Measurements from ENCODE around the gene KRT1.

Gene KRT1

DNA sequence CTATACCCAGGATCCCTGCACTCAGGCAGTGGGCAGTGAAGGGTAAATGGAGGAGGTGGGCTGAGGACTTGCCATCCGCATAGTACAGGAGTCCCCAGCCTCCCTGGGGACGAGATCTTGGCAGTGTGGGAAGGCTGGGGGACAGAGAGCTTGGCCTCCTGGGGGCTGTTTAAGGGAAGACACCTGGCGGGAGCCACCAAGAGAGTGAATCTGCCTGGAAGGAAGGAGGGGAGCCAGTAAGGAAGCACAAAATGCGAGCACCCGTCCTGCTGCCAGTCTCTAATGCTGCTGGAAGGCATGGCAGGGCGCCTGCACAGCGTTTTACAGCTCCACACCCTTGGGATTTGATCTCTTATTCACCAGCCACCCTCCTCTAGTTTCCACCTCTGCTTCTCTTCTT is 20.8 kb downstream of the KRT1 start:
- DNase-seq: no peak

DNA sequence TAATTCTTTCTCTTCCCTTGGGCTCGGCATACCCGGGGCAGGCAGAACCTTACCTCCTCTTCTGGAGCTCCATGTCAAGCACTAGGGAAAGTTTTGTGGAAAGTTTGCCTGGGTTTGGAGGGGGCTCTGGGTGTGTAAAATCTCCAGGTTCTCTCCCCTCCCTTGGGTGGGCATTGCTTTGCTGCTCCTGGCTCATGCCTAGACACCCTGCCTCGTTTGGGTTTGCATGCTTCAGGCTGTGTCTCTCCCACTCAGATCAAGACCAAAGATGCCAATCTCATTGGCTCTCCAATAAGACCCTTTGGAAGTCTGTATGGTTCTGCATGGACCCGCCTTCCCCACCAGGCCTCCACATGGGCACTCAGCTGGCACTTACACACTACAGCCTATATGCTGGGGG is 22.0 kb downstream of the KRT1 start:
- DNase-seq: no peak

- no peak for DNase-seq
Measured at GRCh38 chr12:52657250-52657902, 22.8 kb downstream of the KRT1 start.

- DNase-seq: no peak
Measured at GRCh38 chr12:52656616-52657015, 23.6 kb downstream of the KRT1 start.

DNA sequence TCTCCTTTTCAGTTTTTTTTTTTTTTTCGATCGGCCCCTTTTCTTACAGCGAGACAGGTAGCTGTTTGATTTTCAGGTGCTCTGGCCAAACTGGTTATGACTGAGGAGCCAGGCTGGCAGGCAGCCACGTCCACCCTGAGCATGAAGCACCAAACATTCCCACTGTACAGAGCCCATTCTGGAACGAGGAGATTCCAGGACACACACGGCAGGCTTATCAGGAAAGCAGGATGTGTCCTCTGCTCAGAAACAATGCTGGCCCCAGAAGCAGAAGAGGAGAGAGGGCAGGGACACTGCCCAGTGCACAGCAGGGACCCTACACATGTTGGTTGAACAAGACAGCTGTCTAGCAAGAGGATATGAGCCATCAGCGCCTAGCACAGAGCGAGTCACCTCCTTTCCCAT is 24.5 kb downstream of the KRT1 start:
- peak; percentile 76 for DNase-seq

- DNase-seq: no peak
Measured at GRCh38 chr12:52655251-52655650, 25.0 kb downstream of the KRT1 start.

DNA sequence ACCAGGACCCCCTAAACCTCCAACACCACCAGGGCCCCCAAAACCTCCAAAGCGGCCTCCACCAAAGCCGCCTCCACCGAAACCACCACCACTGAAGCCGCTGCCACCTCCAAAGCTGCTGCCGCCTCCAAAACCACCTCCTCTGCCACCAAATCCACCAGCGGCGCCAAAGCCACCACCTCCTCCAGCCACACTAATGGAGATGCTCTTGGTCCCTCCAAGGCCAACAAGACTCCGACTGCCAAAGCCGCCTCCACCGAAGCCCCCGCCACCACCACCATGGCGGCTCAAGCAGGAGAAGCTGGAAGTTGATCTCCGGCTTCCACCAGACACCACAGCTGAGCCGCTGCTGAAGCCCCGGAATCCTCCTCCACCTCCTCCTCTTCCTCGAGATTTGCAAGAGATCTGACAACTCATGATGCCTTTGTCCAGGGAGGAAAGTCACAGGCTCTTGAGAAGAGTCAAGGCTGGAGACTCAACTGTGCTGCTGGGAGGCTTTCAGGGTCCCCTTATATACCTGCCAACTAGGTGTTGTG is 28.4 kb downstream of the KRT1 start, which contains the start of gene KRT2:
KRT2 (minus strand) TSS at position 486 of the 536 bp plus-strand sequence; CDS start at position 417, 69 bp downstream.
- DNase-seq: no peak

DNA sequence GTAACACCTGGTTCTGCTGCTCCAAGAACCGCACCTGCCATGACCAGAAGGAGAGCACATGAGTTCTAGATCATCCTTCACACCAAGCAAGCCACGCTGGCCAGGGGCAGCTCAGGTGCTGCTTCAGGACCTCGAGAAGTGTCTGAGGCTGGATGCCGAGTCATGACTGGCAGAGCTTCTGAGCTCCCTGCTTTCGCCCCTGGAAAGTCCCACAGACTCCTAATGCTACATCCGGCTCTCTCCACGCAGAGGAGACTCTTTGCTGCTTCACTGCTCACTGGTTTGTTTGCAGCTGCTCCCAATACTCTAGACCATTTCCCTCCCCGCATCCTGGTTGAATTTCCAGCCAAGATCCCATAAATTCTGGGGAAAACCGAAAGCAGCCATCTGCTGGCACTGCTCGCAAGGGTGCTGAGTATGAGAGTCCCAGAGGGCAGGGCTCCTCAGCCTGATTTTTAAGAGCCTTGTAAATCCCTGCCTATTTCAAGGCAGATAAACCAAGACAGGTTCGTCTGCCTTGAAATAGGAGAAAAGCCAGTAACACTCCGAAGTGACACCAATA is 29.6 kb downstream of the KRT1 start:
- DNase-seq: peak; percentile 23

DNA sequence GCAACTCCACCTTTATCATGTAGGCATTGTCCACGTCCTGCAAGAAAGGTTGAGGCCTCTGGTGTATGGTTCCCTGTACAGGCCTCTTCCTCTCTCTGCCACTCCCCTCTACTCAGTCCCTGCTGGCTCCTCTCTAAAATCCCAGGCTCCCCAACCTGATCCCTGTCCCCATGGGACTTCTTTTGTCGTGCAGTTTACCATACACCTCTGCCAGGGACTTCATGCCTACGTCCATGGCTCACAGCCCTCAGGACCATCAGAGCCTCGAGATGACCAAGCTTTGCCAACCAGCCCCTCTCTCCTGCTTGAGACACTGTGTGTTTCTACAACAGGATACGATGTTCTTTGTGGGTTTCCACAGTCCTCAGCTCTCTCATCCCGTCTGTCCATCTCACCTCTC is 31.1 kb downstream of the KRT1 start:
- no peak for DNase-seq

DNA sequence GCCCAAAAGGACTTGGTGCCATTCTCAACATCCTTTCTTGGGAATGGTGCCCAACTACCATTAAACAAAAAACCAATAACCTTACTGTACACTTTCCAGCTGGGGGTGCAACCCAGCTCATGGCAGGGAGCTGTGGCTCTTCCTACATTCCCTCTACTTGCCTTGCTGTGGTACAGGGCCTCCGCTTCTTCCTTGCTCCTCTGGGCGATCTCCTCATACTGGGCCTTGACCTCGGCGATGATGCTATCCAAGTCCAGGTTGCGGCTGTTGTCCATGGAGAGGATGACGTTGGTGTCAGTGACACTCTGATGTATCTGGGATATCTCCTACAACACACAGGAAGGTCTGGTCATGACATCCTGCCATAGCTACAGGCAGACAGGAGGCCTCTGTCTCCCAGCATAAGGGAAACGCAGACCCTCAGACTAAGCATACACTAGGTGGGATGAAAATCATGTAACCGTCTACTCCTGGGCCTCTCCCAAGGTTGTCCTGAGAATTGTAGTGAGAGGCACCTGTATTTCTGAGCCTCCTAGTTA is 32.1 kb downstream of the KRT1 start:
- no peak for DNase-seq

DNA sequence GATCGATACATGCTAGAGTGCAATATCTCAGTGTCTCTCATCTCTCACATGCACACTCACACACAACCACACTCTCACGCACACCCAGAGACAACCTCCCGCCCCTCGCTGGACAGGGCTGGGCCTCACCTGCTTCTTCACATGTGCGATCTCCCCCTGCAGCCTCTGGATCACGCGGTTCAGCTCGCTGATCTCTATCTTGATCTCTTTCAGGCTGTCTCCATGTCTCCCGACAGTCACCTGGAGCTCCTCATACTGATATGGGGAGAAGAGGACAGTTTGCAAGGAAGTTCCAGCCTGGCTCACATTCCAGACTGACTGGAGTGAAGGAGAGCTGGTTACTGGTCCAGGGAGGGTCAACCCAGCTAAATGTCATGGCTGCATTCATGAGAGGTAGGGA is 32.6 kb downstream of the KRT1 start:
- no peak for DNase-seq

GRCh38 chr12:52646613-52647012 is 33.6 kb downstream of the KRT1 start:
- DNase-seq: no peak

- no peak for DNase-seq
Measured at GRCh38 chr12:52645982-52646381, 34.2 kb downstream of the KRT1 start.

DNA sequence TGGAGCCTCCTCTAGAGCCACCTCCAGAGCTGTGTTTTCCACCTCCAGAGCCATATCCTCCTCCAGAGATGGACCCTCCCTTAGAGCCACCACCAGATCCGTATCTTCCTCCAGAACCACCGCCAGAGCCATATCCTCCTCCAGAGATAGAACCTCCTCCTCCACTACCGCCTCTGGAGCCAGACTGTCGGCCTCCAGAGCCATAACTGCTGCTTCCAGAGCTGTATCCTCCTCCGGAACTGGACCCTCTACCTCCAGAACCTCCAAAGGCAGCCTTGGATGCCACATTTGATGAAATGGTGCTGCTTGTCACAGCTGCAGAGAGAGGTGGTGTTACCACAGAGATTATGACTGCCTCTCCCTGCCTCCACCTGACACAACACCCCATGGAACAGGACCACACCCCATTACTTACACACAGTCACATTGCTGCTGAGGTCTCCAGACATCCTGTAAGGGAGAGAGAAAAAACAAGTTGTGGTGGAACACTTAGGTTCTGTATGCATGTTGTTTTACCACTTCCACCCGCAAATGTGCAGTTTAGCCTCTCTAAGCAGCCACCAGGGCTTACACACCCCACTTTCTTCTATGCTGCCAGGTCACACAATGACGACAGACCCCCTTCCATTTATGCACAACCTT is 35.0 kb downstream of the KRT1 start:
- no peak for DNase-seq

DNA sequence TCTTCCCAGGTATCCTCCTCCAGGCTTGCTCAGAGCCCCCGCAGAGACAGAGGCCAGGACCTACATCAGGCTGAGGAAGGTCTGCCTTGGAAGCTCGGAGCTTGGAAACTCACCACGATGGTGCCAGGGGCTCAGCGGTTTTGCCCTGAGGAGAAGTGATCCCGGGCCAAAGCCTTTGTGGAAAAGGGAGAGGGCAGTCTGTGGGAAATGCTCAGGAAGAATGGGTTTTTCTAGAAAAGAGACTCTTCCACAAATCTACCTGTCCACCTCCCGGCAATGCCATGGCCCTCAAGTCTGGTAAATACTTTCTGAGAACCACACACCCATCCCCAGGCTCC is 36.2 kb downstream of the KRT1 start:
- no peak for DNase-seq

DNA sequence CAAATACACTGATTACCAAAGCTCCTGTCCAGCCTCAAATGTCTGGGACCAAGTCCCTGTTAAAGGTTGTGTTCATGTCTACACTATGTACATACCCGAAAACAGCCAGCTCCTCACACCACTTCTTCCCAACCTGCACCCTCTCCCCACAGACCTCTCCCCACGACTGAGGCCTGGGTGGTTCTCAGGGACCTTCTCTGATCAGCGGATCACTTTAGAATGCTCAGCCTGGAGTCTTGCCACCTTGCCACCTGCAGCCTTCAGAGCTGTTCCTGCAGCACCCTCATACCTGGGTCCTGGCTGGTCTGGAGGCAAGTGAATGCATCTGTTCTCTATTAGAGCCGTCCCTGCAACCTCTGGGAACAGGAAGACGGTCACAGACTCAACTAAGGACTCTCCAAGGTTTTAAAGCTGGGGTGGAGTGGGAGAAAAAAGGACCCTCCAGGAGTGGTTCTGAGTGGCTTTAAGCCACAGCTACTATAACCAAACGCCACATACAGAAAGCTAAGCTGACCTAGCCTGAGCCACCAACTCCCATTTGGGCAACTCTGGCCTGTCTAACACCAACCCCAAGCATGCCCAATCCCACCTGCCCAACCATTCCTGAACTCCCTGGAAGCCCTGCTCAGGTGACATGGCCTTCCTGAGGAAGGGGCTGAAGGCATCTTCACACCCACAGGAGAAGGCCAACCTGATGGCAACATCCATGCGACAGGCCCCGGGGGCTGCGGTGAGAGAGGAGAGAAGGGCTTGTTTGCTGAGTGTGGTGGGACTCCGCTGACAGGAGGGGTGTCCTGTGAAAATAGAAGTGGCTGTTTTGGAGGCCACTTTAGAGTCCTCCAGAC is 36.8 kb downstream of the KRT1 start:
- DNase-seq: no peak

- DNase-seq: no peak
Measured at GRCh38 chr12:52641468-52641867, 38.7 kb downstream of the KRT1 start.

DNA sequence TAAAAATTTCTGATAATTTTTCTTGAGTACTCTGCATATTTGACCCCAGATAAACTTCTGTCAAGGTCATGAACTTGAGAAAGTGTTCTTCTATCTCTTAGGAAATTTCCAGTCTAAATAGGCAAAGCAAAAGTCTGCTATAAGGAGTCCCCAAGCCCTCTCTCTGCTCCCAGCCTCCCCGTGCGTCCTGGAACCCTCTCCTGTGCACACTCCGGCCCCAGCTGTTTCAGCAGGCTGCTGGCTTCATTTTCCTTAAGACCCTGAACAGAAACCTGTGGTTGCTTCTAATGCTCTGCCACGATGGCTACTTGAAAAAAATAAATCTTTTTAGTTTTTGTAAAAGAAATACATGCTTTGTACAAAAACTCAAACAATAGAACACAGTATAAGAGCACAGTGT is 42.9 kb downstream of the KRT1 start:
- DNase-seq: no peak

DNA sequence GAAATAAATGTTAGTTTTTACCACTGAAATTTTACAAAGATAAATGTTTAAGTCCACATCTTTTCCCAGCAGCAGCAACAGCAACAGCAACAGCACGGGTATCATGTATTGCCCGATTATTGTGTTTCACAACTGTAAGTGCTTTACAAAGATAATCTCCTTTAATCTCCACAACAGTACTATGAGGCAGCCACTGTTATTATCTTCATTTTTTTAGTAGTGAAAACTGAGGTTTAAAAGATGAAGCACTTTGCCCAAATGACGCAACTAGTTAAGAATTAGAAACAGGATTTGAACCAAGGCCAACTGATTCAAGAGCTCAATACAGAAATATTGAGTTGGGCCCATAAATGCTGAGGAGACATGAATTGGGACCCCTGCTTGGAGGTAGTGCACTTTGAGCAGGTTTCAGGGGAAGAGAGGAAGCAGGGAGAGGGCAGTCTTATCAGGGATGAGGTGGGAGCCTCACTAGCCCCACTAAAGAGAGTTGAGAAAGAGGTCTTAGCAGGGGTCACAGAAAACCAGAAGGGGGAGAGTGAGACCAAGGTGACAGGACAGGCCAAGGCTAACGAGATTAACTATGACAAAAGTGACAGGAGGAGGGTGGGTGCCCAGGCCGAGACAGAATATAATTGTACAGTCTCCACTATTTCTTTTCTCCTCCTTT is 43.5 kb downstream of the KRT1 start:
- DNase-seq: no peak

DNA sequence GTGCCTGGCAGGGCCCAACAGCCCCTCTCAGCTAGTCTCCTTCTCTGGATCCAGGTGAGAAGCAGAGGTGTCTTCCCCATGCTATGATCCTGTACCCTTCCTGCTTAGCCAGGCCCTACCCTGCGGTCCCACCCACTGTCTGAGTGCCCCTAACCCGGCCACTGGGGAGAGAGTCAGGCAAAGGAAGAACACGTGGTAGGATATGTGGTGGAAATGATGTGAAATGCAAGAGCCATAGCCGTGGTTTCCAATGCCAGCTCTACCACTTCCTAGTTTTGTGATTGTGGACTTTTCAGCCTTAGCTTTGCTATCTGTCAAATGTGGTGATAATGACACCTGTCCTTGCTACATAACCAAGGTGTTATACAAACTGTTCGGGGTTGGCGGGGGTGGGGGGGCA is 44.0 kb downstream of the KRT1 start:
- no peak for DNase-seq

- DNase-seq: peak; percentile 95
Measured at GRCh38 chr12:52634266-52635056, 45.7 kb downstream of the KRT1 start.

DNA sequence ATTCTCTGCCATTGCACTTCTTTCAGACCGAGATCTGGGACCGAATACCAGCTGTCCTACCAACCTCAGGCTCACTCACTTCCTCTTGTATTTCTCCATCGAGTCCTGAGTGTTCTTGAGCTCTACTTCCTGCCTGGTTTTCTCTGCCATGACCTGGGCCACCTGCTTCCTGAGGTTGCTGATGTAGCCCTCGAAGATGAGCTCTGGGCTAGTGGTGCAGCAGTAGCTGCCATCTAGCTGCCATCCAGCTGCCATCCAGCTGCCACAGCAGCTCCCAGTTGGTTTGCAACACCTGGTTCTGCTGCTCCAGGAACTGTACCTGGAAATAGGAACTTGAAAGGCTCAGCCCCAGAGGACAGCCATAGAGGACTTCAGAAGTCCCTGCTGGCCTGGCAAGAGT is 46.8 kb downstream of the KRT1 start:
- DNase-seq: peak; percentile 67
